HG03025 (cell line): ENCODE results near the gene CFAP61.
"Not testable (repeated sequence)": the region's sequence is repeated elsewhere in the genome, so short reads cannot be mapped to it uniquely, and the experiment has no call there.

ENCODE experiments used
- ATAC-seq: cut with Tn5 transposase; IDR thresholded peaks from one replicate; pipeline ENCODE4 v1.9.1; 2021; ENCODE audit warnings: mild to moderate bottlenecking, moderate library complexity; ENCODE audit not compliant: unreplicated experiment, low FRiP score

CFAP61 gene

DNA sequence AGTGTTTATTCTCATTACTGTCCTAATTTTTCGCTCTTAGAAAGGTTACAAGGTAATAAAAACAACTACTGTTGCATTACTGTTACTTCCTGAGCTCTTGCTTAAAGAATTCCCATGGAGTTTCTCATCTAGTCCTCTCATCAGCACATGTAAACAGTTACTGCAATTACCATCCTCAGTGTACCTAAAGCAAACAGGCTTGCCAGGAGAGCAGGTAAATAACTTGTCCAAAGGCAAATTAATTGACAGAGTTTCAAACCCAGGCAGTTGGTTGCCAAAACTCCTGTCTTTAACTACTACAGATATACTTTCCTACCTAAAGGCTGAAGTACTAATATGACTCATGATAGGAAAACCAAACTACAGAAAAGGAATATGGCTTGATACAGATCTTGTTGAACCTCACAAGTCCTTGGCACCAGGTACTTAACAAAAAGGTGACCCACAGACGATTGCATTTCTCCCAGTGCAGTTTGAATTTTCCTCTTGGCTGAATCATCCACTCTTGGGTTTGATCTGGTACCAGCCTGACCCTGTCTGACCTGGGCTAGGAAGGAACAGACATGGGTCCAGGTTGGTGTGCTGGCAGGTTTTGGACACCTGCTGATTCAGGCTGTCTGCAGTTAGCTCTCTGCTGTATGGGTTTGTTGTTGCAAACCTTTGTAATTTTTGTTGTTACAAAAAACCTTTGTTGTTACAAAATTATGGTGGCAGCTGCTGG lies 153.0 kb downstream of the CFAP61 start:
- no peak for ATAC-seq

DNA sequence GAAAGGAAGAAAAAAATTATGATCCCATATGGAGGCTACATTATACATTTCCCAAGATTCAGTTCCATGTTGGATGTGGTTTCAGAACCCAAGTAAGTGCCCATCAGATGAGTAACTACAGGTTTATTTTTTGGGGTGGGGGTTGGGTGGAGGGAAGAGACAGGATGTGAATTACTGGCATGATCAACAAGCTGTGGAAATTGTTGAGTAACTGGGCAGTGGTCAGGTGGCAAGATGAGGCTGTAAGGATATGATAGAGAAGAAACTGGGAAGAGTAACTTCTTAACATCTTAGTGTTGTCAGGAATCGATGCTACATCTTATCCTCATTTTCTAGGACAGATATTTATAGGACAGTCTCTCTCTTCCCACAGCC lies 153.5 kb downstream of the CFAP61 start:
- no peak for ATAC-seq

DNA sequence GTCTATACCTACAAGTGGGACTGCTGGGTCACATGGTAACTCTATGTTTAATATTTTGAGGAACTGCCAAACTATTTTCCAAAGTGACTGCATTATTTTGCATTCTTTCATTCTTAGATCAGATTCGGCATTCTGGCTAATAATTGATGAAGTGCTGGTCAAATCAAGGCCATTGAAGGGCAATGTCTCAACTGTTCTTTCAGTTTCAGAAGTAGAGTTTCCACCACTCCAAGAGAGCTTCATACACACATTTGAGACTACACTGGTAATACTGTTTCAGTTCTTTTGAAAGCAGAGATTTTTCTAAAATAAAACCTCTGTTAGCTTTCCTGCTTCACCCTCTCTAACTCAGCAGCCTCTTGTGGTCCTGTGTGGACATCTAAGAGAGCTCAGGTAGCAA lies 154.5 kb downstream of the CFAP61 start:
- ATAC-seq, result no peak

DNA sequence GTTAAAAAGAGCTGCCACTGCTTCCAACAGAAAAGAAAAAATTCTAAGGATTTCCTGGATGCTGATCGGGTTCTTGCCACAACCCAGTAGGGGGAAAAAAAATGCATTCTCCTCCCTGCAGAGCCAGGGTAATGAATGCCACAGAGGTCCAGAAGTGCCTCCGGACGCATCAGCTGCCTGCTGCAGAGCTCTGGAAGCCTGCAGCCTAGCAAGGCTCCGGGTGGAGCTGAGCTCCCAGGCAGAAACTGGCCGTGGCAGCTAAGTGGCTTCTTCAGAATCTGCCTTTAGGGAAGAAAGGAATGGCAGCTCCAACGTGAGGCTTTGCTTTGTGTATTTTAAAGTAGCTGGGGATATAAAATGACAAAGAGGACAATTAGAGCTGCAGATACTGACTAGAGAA lies 155.0 kb downstream of the CFAP61 start:
- ATAC-seq, result no peak

DNA sequence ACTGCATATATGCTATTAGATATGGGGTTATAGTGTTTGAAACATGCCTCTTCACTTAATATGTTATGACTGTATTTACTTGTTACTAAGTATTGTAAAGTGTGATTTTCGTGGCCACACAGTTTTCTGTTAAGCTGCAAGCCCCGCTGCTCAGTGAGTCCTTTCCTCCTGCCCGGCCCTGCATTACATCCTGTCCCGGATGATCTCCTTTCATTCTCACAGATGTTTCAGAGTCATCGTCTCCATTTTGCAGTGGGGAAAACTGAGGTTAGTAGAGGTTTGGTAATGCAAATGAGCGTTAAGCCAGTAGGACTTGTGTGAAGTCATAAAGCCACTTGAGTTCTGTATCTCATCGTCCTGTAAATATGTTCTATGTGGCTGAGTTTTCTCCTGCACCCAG lies 155.5 kb downstream of the CFAP61 start:
- no peak for ATAC-seq

DNA sequence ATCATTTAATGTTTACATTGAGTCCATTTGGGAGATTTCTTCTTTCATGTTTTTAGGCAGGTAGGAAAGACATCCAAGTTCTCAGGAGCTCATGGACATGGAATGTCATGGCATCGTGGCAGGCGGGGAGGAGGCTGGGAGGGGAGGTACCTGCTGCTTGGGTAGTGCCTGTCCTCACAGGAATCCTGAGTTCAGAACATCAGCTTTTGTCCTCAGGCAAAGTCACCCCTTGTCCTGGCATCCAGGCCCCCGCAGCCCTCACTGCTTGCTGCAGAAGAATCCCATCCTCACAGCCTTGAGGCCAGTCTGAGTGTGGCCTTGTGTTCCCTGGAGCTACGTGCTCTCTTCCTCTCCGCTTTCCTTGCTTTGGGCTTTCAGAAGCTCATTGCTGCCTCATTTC lies 157.4 kb downstream of the CFAP61 start:
- ATAC-seq, result no peak

DNA sequence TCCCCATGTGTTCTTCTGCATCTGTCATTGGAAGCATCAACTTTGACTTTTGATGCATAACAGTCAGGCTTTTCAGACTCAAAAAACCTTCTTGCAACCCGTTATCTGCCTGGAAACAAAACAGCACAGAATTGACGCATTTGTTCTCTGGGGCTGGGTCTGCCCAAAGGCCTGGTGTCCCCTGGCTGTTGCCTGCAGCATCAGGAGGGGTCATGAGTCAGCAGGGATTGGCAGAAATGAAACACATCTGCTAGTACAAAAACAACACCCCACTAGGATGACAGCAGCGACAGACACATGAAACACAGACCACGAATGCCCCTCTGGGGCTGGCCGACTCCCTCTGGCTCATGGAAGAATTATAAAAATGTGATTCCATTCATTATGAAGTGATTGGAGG lies 158.0 kb downstream of the CFAP61 start:
- ATAC-seq, result no peak

DNA sequence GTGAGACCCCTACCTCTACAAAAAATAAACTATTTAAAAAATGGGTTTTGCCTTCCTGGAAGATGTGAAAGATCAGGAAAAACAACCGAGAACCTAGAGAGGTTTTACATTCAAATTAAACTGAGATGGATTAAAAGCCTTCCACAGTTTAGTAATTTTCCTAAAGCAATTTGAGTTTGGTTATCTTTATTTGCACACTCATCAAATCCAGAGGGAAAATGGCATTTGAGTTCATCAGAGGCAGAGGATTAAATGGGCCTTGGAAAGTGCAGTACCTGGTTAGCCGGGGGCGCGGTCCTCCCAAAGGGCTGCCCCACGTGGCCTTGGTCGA lies 158.6 kb downstream of the CFAP61 start:
- ATAC-seq, result no peak

DNA sequence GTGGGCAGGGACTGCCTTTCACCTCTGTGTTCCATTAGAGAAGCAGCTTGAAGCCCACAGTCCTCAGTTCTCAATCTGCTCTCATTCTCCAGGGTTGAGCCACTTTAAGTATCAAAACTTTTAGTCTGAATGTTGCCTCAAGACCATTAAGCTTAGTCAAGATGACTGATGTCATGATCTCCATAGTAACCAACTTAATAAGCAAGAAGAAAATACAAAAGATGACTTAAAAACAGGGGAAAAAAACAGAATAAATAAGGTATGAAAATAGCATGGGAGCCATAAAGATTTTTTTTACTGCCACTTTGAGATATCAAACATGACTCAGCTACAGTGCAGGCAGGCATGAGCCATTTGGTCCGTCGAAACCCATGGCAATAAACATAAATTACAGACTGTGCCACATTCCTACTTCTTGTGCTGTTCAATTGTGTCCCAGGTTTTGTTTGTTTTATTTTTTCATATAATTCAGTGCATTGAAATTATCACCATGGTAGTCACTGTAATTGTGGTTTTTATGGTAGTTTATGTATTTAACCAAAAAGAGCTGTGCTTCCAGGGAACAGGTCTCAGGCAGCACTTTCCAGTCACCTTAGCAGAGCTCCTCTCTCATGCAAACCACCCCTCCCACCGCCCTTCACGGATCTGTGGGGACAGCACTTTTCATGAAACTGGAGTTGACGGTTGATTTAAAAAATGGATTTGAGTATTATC lies 159.1 kb downstream of the CFAP61 start:
- ATAC-seq, result no peak

DNA sequence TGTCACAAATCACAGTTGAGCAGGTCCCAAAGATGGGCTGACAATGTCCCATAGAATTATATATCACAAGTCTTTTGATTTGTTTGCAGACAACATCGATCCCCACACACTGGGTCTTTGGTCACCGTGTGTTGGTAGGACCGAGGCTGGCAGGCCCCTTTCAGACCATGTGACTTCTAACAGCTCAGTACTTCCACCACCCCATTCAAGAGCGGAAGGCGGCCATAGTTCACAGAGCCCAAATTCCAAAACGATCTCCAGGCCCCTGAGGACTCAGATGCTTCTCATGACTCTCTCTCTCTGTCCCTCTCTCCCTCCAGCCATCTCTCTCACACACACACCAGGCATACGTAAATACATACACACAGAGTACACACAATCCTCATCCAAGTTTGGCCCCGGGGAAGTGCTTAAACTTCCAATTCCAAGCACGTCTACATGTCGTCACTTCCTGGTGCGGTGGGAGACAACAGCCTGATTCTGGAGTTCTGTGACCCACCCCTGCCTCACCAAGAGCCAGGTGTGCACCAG lies 159.7 kb downstream of the CFAP61 start:
- ATAC-seq, result no peak

DNA sequence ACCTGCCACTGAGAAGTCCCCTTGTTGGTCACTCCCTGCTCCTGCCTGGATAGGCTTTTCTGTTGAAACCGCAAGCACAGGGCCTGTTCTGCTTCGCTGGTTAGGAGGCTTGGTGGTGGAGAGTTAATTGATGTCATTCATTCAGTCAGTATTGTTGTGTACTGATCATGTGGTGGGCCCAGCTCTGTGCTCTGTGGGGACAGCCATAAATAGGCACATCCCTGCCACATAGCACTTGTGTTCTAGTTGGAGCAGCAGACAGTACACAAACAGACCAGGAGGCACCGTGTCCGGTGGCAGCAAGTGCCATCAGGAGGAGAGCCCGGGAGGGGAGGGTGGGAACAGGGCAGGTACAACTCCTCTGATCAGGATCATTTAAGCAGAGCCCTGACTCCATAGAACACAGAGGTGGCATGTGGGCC lies 160.4 kb downstream of the CFAP61 start:
- no peak for ATAC-seq

DNA sequence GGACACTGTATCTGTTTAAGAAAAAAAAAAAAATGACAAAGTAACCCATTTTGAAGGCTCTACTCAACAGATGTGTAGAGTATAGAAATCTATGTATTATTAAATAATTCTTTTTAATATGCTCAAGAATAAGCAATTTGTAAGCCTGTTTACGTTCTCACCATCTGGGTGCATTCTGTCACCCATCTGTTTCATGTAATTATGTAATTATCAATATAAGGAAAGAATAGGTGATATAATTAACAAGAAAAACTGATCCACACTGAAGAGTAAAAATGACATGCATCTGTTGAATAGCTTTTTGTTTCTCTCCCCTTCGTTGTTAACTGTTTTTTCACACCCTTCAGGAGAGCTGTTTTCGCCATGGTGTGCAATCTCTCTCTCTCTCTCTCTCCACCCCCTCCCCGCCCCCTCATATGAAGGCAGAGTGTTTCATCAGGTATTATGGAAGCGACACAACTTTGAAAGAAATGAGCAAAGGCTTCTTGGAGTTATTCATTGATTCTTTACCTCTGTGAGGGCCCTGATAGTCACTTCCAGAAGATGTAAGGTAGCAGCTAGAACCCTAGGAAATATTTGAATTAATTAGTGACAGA lies 161.3 kb downstream of the CFAP61 start:
- ATAC-seq, result no peak

DNA sequence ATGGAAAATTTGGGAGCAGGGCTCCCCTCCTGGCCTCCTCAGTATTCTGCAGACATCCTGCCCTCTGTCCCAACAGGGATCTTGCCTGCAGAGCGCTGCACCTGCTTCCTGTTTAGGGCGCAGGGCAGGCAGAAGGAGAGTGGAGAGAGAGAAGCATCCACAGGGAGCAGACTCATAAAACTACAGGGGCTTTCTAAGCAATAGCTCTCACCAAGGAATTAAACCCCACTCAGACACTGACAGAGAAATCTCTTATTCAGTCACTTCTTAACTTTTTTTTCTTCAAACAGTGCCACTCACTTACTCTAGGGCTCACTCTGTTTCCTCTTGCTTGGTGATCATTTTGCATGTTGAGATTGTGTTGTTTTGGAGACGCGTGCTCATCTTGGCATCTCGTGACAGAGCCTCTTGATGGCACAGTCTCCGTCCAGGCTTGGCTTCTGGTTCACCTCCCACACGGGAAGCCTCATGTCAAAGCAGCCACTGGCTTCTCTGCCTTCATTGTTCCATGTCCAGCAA lies 162.5 kb downstream of the CFAP61 start:
- ATAC-seq, result no peak

DNA sequence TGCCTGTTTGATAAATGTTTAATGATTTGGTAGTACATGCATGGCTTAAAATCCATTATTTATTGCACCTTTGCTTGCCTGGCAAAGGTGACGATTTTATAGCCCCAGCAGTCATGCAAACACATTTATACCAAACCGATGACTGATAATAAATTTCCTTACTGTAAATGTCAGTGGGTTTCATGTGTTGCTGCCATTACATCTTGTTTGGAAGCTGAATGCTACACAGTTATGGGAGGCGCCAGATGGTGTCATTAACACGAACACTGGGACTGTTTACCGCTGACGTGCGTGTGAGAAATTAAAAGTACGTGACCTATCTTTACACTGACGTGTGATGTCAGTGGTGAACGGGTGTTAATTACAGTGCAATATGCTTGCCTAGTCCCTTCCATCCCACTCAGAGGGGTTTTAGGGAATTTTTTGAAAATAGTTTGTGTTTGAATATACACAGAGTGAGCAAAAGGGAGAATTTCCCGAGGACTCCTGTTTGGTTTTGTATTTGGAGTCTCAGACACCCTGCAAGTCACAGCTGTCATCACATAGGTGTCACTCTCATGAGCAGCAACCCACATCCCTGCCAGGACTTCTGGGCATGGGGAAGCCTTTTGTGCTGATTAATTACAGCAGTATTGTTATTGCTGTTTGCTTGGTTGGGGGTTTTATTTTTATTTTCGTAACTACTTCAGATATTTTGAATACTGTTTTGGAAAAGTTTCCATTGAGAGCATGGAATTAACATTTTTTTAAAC lies 163.8 kb downstream of the CFAP61 start:
- ATAC-seq, result no peak

DNA sequence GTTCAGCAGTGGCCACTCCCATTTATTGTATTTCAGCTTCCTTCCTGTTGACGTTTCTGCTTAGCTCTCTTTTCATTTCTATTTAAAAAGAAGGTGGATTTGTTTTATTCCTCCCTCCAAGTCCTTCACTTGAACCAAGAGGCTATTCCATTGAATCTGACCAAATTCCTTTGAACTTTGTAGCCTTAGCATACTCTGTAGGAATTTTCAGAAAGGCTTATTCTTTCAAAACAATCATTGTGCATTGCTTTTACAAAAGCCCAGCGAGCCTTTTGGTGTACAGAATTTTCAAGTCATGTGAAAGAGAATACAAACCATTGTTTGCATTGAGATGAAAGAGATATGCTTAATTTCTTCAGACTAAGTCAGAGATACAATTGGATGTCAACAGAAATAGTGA lies 164.6 kb downstream of the CFAP61 start:
- ATAC-seq, result no peak

DNA sequence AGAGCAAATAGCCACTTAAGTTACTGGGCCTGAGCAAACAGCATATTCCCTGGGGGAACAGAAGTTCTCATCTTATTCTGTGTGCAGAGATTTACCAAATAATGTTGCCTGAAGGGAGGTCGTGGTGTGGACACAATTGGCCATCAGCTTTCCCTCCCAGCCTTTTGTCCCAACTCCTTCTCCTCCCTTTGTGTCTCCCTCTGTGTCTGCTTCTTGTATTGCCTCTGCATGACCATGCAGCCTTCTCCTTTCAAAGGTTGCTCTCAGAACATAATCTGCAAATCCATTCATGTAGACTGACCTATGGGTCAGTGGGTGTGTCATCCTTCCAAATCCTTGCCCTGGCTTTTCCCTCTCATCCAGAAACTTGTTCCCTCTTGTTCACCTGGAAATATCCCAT lies 165.3 kb downstream of the CFAP61 start:
- ATAC-seq, result no peak

DNA sequence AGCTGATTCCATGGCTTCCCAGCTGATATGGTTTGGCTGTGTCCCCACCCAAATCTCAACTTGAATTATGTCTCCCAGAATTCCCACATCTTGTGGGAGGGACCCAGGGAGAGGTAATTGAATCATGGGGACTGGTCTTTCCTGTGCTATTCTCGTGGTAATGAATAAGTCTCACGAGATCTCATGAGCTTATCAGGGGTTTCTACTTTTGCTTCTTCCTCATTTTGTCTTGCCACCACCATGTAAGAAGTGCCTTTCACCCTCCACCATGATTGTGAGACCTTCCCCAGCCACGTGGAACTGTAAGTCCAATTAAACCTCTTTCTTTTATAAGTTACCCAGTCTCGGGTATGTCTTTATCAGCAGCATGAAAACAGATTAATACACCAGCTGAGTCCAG lies 165.8 kb downstream of the CFAP61 start:
- ATAC-seq, result not testable (repeated sequence)

DNA sequence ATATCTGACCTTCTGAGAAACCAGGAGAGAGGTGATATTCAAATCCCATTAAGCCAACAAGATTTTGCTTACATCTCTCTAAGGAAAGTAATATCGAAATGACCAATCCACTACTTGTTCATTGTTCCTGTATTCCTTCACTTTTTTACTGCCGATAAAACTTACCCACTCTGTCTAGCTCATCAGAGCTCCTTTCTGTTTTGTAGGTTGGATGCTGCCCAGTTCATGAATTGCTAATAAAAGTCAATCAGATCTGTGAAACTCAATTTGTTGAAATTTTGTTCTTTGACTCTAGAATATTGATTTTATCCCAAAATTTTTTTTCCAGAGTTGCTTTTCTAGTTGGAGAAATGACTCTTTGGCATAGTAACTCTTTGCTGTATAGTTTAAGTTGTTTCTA lies 166.7 kb downstream of the CFAP61 start:
- no peak for ATAC-seq

DNA sequence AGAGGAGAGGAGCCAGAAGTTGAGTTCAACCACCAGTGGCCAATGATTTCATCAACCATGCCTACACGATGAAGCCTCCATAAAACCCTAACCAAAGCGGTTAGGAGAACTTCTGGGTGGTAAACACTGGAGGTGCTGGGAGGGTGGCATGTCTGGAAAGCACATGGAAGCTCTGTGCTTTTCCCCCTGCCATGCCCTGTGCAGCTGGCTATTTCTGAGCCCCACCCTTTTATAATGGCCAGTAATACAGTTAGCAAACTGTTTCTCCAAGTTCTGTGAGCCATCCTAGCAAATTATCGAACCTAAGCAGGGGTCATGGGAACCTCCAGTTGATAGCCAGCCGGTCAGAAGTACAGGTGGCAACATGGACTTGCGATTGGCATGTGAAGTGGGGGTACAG lies 167.8 kb downstream of the CFAP61 start:
- ATAC-seq, result no peak

DNA sequence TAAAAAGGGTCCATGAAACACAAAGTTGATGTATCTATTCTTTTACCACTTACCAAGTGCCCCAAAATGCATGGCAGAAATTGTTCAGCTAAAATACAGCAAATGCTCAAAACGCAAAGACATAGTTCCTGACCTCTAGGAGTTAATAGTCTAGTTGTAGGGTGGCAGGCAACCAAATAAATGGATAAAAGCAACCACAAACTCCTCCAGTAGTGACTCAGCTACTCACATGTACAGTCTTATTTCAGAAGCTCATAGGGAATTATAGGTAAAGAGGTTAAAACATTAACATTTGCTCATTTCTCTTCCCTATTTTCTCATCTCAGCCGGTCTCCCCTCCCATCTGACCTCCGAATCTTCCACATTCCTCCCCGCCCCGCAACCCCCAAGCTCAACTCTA lies 171.6 kb downstream of the CFAP61 start:
- ATAC-seq, result no peak

DNA sequence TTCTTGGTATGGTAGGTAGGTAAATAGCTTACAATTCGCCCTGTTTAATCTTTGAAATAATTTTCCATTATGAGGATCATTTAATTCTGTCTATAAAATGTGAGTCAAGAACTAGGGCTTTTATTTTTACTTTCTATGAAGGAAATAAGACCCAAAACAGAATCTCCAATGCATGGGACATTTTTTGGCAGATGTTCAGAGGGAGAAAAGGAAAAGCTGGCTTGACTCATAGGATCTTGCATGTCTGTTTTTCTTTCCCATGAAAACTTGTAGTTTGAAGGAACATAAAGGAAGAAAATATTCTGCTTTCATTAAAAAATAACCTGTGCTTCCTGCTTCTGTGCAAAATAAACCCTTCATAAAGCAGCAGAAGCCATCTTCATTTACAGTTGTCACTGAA lies 172.5 kb downstream of the CFAP61 start:
- ATAC-seq, result no peak
